ENCODE measurements around the gene SCTR. TPM values are rescaled to one million over a fixed set of nuclear protein-coding genes. Genes with fewer than 3 reads are reported as not detected.

The SCTR gene
- total RNA-seq (2014; rRNA removed), result not detected in 2 replicates
- polyA plus RNA-seq (2012), result not detected

- no peak for DNase-seq (ENCODE audit: low read depth)
Measured at GRCh38 chr2:119523952-119524694, at the start of gene SCTR. Gene SCTR, minus strand, starts transcription at chr2:119524483. Its CDS starts 257 bp downstream, at chr2:119524226.

GRCh38 chr2:119567292-119567691 lies 43.0 kb upstream of the SCTR start:
- DNase-seq (ENCODE audit: low read depth), result no peak

DNA sequence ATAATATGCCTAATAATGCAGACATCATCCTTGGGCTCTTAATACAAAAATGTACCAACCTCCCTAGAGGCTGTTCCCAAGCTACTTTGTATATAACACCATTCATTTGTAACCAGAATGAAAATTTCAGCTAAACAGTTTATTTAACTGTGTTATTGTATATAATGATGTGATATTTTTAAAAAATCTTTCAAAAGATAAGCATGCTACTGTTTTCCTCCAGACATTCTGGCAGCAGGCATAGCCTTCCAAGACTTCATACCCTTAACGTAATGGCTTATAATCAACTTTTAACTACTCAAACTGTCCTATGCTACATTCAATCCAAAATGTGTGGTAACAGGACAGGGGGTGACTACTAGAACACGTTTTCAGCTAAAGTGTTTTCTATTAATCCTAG lies 41.2 kb upstream of the SCTR start:
- no peak for DNase-seq (ENCODE audit: low read depth)

GRCh38 chr2:119553687-119554344 lies 29.5 kb upstream of the SCTR start:
- DNase-seq (ENCODE audit: low read depth), result no peak

DNA sequence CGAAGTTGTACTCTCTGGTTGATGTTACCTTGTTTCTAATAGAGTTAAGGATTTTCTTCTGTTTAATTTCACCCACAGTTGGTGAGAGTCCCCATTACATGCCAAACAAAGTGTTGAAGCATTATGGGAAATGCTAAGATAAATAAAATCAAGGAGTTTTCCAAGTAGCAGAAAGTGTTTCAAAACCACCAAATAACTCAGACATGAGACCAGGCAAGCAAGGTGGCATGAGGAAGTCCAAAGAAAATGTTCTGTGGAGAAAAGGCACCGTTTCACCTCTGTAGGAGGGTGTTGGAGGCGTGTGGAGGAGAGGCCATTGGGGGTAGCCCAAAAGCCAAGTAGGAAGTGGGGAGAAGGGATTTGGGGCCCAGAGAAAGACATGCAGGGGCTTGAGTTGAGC lies 28.6 kb upstream of the SCTR start:
- no peak for DNase-seq (ENCODE audit: low read depth)

DNA sequence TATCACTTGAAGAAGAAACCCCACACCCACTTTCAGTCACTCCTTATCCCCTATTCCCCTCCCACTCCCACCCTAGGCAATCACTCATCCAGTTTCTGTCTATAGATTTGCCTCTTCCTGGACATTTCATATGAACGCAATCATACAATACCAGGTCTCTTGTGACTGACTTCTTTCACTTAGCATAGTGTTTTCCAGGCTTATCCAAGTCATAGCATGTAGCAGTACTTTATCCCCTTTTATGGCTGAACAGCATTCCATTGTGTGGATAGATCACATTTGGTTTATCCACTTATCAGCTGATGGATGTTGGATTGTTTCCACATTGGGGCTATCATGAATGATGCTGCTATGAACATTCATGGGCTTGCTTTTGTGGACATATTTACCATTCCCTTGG lies 26.6 kb upstream of the SCTR start:
- DNase-seq (ENCODE audit: low read depth), result no peak

DNA sequence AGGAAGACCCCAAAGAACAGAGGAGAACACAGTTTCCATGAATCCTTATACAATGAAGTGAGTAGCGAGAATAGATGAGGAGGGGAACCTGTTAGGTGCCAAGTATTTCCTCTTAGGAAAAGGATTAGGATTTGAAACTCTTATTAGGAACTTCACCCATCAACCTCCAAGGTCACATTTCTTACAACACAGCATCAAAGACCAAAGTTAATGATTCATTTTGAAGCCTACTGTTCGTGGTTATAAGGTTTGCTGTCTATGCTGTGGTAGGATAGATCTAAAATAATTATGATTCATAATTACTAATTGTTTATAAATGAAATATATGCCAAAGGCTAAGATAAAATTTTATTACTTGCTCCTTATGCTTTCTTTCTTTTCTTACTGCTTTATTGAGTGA lies 26.1 kb upstream of the SCTR start:
- DNase-seq (ENCODE audit: low read depth), result no peak

DNA sequence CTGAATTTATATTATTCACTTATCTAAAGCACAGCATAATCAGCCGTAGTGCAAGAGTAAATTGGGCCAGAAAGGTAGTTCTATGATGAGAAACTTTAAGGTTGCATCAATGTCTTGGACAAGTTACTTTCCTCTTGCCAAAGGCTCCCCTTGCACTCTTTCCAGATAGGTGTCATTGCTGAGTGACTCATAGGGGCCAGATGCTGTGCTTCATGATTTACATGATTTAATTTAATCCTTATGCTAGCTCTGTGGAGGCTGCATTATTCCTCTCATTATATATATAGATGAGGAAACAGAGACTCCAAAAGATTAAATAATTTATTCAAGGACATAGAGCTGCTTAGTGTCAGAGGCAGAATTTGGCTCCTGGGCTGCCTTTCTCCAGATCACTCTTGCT lies 25.0 kb upstream of the SCTR start:
- peak; percentile 27 for DNase-seq (ENCODE audit: low read depth)

DNA sequence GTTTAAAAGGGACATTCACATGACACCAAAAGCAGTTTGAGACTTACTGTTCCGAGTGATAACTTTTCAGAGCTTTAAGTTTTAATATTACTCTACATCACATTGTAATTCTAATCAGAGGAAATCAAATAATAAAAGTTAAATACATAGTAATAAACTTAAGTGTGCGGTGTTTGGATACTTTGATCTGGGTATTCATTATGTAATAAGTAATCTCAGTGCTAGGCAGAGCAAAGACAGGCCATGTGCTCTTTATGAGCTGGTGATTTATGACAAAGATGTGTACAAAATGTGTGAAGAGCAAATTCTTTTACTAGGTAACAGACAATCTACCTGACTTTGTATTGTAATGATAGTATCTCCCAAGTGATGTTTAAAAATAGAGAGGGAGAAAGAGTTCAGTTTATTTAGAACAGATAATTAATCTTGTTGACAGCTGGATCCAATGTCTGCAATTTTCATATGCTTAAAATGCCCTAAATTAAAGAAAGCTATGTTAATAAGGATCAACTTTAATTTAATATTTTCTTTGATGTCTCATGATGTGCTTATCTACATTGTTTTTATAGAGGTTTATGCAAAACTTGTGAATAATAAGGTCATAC lies 24.3 kb upstream of the SCTR start:
- no peak for DNase-seq (ENCODE audit: low read depth)

- DNase-seq (ENCODE audit: low read depth), result no peak
Measured at GRCh38 chr2:119546447-119546767, 22.1 kb upstream of the SCTR start.

GRCh38 chr2:119545754-119546446 lies 21.6 kb upstream of the SCTR start:
- no peak for DNase-seq (ENCODE audit: low read depth)

DNA sequence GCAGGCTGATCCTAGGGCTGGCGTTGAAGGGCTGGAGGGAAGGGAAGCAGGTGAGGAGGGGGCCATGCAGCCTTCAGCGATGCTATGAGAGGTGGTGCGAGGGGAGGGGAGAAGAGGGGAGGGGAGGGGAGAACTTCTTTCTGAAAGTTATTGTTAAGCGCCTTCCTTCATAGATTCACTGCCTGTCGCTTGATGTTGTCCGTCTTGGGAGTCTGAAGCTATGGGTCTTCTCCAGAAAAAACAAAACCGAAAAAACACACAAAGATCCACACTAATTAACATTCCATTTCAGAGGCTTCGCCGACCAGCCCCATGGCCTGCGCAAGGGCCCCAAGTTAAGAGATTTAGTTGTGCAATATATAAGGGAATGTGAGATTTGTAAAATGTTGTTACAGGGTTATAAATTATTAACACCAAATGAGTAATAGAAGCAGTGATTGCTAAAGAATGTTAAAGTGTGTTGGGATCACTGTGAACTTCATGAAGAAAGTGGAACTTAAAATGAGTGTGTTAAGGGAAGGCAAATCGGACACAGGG lies 20.7 kb upstream of the SCTR start:
- DNase-seq (ENCODE audit: low read depth), result no peak

DNA sequence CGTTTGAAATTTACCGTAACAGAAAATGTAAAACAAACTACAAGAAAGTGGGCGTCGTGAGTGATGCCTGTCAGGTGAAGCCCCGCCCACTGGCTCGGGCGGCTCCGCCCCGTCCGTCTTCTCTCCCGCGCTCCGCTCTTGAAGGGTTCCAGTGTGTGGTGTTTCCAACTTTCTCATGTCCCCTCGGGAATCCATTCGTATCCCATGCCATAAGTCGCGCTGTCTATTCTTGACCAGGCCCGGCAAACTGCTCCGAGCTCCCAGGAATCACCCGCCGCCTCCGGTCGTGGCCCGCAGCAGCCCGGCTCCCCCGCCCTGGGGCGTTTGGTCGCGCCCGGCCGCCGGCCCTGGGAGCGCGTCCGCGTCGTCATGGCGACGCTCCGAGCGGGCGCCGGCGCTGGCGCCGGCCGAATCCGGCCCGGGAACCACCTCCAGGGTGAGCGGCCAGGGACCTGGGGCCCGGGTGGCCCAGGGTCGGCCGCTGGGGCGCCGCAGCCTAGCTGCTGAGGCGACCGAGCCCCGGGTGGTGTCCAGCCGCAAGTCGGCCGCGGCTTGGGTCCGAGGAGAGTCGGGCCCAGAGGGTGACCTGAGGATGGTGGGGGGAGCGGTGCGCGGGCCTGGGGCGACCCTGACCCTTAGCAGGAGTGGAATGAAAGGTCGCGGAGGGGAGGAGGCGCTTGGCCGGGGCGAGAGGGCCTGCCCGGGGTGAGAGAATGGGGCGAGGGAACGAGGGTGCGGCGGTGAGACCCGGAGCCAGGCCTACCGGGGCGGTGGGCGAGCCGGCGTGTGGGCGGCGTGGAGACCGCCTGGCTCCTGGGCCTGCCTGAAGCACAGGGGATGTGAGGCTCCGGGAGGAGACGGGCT lies 20.0 kb upstream of the SCTR start, which contains the start of gene CFAP221:
Gene CFAP221, plus strand, starts transcription at position 375 of the 864 bp plus-strand sequence. CDS start 1,683 bp downstream, outside the sequence.
- DNase-seq (ENCODE audit: low read depth), result peak; percentile 55

- no peak for DNase-seq (ENCODE audit: low read depth)
Measured at GRCh38 chr2:119541476-119541875, 17.2 kb upstream of the SCTR start.

- no peak for DNase-seq (ENCODE audit: low read depth)
Measured at GRCh38 chr2:119537792-119538191, 13.5 kb upstream of the SCTR start.

- no peak for DNase-seq (ENCODE audit: low read depth)
Measured at GRCh38 chr2:119536707-119537106, 12.4 kb upstream of the SCTR start.

DNA sequence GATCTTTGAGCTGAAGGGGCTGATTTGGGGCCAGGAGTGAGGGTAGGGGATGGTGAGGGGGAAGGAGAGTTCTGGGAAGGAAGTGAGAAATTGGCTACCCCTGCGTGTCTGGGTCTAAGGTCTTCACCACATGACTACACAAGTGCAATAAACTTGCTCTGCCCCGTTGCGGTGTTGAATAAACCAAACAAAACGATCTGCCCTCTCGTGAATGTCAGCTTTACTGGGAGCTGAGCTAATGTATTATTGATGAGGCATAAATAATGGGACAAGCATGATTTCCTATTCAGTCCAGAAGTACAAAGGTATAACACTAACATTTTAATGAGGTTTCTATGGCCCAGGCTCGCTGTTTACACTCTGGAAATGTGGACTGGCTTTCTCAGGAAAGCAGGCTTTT lies 11.9 kb upstream of the SCTR start:
- DNase-seq (ENCODE audit: low read depth), result no peak

GRCh38 chr2:119533560-119533959 lies 9.3 kb upstream of the SCTR start:
- no peak for DNase-seq (ENCODE audit: low read depth)

- DNase-seq (ENCODE audit: low read depth), result peak; percentile 6
Measured at GRCh38 chr2:119531292-119531691, 7.0 kb upstream of the SCTR start.

GRCh38 chr2:119527999-119528398 lies 3.7 kb upstream of the SCTR start:
- DNase-seq (ENCODE audit: low read depth), result no peak

- no peak for DNase-seq (ENCODE audit: low read depth)
Measured at GRCh38 chr2:119525614-119526013, 1.3 kb upstream of the SCTR start.

Measured in LHCN-M2 (cell line).